Subcutaneous preadipocyte (primary cell): ENCODE results near the gene YTHDC1. TPM values are rescaled to one million over a fixed set of nuclear protein-coding genes. Genes with fewer than 3 reads are reported as not detected.

Experiments
- small RNA-seq: library from RNA; depleted of rRNA; stranded (forward); fragments of <200 nt; gene quantifications from one replicate; pipeline ENCODE3, GENCODE V24; 2012
- total RNA-seq: library from RNA; depleted of rRNA; stranded (reverse); fragments of >200 nt; gene quantifications from 2 replicates; pipeline ENCODE4 v1.2.3, GENCODE V29; 2012

YTHDC1 gene
- total RNA-seq = 29.5 and 33.8 TPM in 2 replicates

GRCh38 chr4:68349649-68350360 is at the start of gene YTHDC1:
Gene YTHDC1, minus strand, starts transcription at chr4:68350090. Its CDS starts 337 bp downstream, at chr4:68349753.

Small RNA genes lying within 50 kb of the gene (small RNA-seq; reads per million reads assigned to genes)
- gene MT2P1 = not detected

Other genes starting within 250 kb of the YTHDC1 start
- not detected in 2 replicates for gene TMPRSS11F, start 220.2 kb downstream of the YTHDC1 start, total RNA-seq
- not detected in 2 replicates for gene TMPRSS11B, start 104.4 kb downstream of the YTHDC1 start, total RNA-seq
- gene TMPRSS11E, start 97.4 kb upstream of the YTHDC1 start, total RNA-seq = not detected in 2 replicates
- gene UGT2B17, start 226.2 kb upstream of the YTHDC1 start, total RNA-seq = not detected in 2 replicates